Chondrocyte (in vitro differentiated cells): ENCODE results near the gene FOXO3. TPM values are rescaled to one million over a fixed set of nuclear protein-coding genes. Genes with fewer than 3 reads are reported as not detected.
A peak's percentile ranks its signal among the peaks of the same experiment; 100 is the strongest.

Experiments used
- DNase-seq: peaks from one replicate; pipeline ENCODE4 v3.0.0; 2021; ENCODE audit warnings: mixed read lengths, low spot score
- H3K27ac Mint-ChIP-seq: one replicate; pipeline ENCODE4 v1.8.0; 2021; ENCODE audit warnings: mild to moderate bottlenecking, moderate library complexity, mixed read lengths; ENCODE audit not compliant: unreplicated experiment
- H3K27me3 Mint-ChIP-seq: 2 replicates; pipeline ENCODE4 v1.8.0; 2021; ENCODE audit warnings: low read depth, mixed read lengths
- H3K36me3 Mint-ChIP-seq: 2 replicates; pipeline ENCODE4 v1.8.0; 2021; ENCODE audit warnings: low read depth, mixed read lengths
- H3K4me1 Mint-ChIP-seq: 2 replicates; pipeline ENCODE4 v1.8.0; 2021; ENCODE audit warnings: low read depth, mild to moderate bottlenecking, mixed read lengths
- H3K4me3 Mint-ChIP-seq: one replicate; pipeline ENCODE4 v1.8.0; 2021; ENCODE audit warnings: mild to moderate bottlenecking, moderate library complexity, mixed read lengths; ENCODE audit not compliant: unreplicated experiment
- H3K9me3 Mint-ChIP-seq: 2 replicates; pipeline ENCODE4 v1.8.0; 2021; ENCODE audit warnings: low read depth, mixed read lengths
- CTCF ChIP-seq: fragments of 200-600 bp; sonication (generic); IDR thresholded peaks from 2 replicates; pipeline ENCODE4 v1.5.0; 2021; ENCODE audit warnings: antibody characterized with exemption, mild to moderate bottlenecking, moderate library complexity
- total RNA-seq: library from RNA; stranded (reverse); gene quantifications from 3 replicates; pipeline ENCODE4 v1.2.1, GENCODE V29; 2021

Gene FOXO3
- total RNA-seq, 1 donor from 2014 or later = 45.0 TPM

- no peak for DNase-seq
- Mint-ChIP-seq H3K4me3 (no peak overlapping the region), H3K9me3 (no peaks in the 10 kb centered on the region), H3K27me3 (no peaks in the 10 kb centered on the region), H3K27ac (peak overlapping the region; percentile 86), H3K36me3 (peaks cover 4% of the 10 kb centered on the region), H3K4me1 (peaks cover 71% of the 10 kb centered on the region)
- TF ChIP-seq CTCF = no peak
Observed at GRCh38 chr6:108651340-108652227, 90.9 kb downstream of the FOXO3 start.

- DNase-seq = no peak
- Mint-ChIP-seq H3K27me3 (no peaks in the 10 kb centered on the region), H3K9me3 (no peaks in the 10 kb centered on the region), H3K4me1 (peaks cover 79% of the 10 kb centered on the region), H3K27ac (peak overlapping the region; percentile 86), H3K4me3 (no peak overlapping the region), H3K36me3 (peaks cover 4% of the 10 kb centered on the region)
- no peak for TF ChIP-seq CTCF
Observed at GRCh38 chr6:108652375-108652774, 91.7 kb downstream of the FOXO3 start.

GRCh38 chr6:108653949-108654348, 93.2 kb downstream of the FOXO3 start:
- no peak for DNase-seq
- Mint-ChIP-seq H3K27me3 (no peaks in the 10 kb centered on the region), H3K9me3 (peaks cover 3% of the 10 kb centered on the region), H3K27ac (peak overlapping the region; percentile 86), H3K36me3 (no peaks in the 10 kb centered on the region), H3K4me1 (peaks cover 92% of the 10 kb centered on the region), H3K4me3 (peak overlapping the region; percentile 23)
- TF ChIP-seq CTCF = no peak

- Mint-ChIP-seq H3K36me3 (no peaks in the 10 kb centered on the region), H3K9me3 (peaks cover 3% of the 10 kb centered on the region), H3K4me3 (no peak overlapping the region), H3K27ac (peak overlapping the region; percentile 86), H3K27me3 (no peaks in the 10 kb centered on the region), H3K4me1 (peaks cover 90% of the 10 kb centered on the region)
- no peak for DNase-seq
- no peak for TF ChIP-seq CTCF
Observed at GRCh38 chr6:108654465-108655106, 93.9 kb downstream of the FOXO3 start.

- no peaks in the 10 kb centered on the region for H3K27me3 Mint-ChIP-seq
- no peak for DNase-seq
- H3K27ac Mint-ChIP-seq = peak overlapping the region; percentile 96
- H3K9me3 Mint-ChIP-seq = peaks cover 3% of the 10 kb centered on the region
- peak; percentile 24 for TF ChIP-seq CTCF
- peak overlapping the region; percentile 49 for H3K4me3 Mint-ChIP-seq
- no peaks in the 10 kb centered on the region for H3K36me3 Mint-ChIP-seq
- H3K4me1 Mint-ChIP-seq = peaks cover 81% of the 10 kb centered on the region
Observed at GRCh38 chr6:108655806-108656651, 95.3 kb downstream of the FOXO3 start.
